NCI-H510A (cell line): Measurements from ENCODE around the gene FOXK1.

Experiments used
- DNase-seq: peaks from one replicate; lab custom pipeline; 2025; lab: John Stamatoyannopoulos, UW

The FOXK1 gene

DNA sequence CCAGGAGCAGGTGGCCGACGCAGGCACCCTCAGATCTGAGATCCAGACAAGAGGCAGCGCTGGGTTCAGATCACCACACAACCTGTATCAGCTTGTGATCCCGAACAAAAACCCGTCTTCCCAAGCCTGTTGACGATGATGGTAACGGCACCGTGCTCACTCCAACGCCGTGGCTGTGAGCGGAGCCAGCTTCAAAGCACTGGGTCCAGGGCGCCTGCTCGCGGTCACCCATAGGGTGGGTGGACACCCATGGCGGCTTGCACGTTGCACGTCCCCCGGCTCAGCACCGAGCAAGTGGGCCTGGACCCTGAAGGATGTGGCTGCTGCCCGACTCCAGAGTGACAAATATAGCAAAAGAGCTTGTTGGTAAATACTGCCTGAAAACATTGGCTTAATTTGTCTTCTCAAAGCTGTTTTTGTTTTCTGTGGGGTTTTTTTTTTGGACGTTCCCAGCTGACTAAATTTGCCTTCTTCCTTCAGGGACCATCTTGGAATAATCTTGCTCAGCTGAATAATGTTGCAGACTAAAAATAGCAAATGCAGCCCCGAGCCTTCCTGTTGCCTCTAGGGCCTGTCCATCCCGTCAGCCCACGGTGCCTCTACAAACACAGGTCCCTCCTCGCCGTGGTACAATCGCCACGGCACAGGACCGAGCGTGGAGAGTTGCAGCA lies 41.0 kb downstream of the FOXK1 start:
- DNase-seq = no peak

DNA sequence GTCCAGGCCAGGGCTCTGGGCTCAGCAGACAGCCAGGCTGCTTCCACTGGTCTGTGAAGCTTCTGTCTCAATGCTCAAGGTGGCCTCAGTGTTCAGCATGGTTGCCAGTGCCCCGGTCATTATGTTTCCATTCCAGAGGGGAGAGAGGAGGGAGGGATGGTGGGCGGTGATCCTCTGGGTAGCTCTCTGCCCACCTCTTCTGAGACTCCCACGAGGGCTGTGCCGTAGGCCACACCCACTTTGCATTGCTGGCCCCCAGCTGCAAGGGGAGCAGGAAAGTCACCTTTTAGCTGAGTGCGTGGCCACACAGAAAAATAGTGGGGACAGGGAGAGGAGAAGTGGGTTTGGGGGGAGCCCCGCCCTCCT lies 42.5 kb downstream of the FOXK1 start:
- DNase-seq = no peak

DNA sequence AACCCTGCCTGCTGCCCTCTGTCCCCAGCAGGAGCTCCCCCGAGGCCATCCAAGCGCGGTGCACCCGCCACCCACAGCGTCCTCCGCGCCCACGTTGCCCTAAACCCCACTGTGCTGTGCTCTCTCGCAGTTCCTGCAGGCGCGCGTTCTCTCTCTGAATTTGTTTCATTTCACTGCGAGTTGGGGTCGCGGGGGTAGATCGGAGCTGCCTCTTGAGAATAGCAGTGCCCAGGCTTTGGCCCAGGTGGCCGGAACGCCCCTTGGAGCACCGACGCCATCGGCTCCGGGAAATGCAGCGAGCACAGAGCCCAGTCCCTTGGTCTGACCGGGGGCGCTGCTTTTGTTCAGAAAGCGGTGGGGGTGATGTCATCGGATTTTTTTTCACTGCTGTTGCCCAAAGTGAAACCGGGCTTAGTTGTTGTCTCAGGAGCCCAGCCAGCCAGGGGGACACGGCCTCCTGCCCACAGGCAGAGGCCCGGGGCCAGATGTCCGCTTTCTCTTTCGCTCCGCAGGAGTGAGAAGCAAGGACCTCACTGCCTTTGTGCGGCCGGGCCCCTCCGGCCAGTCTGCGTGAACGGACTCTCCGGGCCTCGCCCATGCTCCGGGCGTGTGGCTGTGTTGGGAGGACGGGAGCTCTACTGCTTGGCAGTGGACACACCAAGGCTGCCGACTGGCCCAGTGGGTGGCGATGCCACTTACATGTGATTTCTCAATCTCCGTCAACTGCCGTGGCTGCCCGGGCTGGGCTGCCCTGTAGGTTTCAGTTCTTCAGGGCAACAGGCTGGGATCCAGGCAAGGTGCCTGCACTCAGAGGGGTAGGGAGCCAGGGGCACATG lies 43.1 kb downstream of the FOXK1 start:
- DNase-seq = no peak

DNA sequence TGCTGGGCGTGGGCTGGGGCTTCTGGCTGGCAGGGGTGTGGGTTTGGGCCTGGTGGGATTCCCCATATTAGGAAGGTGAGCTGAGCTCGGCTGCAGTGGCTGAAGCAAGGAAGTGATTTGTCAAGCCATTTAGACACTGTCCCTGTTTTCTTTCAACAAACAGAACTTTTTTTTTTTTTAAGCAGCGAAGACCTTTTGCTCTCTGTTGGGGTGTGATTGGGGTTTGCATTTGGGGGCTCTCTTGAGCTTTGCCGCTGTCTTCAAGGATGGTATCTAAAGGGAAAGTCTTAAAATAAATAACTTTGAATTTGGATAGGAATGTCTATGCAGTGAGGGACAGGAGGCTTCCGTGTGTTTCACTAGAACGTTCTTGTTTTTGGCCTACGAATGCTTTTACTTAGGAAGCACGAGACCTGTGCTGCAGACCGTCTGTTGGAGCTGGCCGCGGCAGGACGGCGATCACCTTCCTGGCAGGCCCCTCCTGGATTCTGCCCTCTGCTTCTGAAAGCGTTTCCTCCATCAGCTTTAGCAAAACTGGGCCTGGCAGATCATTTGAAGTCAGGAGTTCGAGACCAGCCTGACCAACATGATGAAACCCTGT lies 43.9 kb downstream of the FOXK1 start:
- DNase-seq = no peak

DNA sequence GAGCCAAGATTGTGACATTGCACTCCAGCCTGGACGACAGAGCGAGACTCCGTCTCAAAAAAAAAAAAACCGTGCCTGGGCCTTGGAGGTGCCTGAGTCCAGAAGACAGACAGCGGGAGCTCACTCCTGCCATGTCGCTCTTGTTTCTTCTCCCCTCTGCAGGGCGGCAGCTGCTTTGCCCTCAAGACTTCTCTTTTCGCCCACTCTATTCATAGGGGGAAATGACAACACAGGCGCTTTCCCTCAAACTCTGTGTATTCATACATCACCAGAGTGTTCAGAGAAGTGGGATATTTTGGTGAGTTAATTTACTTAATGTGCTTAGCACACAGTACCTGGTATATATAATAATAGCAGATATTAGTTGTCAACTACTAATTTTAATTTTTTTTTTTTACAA lies 44.5 kb downstream of the FOXK1 start:
- DNase-seq = no peak

DNA sequence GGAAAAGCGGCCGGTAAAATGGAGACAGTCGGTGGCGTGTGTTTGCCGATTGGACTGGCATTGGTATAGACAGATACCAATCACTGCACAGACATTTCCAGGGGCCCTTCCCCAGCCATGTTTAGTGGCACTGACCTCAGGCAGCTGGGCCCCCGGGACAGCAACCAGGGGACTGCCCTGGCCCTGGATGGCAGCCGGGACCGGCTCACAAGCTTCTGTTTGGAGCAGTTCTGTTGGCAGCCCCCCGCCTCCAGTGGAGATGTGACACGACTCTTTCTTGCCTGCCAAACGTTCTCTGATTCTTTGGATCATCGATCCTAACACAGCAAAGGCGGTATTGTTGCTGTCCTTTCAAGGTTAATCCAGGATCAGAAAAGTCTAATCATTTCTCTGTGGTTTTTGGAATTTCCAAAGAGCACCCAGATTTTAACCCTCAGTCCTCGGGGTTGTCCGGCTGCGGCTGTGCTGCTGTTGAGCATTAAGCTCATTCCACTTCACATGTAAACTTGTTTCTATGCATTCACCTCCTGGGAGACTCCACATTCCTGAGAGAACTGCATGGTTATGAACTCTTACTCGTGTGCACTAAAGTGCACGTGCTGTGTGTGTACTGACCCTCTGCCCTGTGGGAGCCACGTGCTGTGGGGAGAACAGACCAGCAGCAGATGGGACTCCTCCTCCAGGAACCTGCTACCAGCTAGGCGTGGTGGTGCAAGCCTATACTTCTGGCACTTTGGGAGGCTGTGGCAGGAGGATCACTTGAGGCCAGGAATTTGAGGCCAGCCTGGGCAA lies 46.0 kb downstream of the FOXK1 start:
- no peak for DNase-seq

DNA sequence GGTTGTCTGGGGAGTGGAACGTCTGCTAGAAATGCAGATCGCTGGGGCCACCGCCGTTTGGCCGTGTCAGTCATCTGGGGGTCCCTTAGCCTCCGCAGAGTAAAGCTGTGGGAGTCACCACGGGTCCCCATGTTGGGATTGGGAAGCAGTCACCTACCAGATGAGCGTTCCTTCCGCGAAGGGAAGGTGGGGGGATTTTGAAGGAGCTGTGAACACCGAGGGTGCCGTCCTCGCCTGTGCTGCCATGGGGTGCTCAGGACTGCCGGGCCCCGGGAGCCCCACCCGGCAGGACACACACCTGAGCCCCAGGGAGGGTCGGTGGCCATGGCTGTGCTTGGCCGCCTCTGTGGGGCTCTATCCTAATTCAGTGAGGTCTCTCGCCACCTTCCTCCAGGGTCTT lies 47.2 kb downstream of the FOXK1 start:
- no peak for DNase-seq

DNA sequence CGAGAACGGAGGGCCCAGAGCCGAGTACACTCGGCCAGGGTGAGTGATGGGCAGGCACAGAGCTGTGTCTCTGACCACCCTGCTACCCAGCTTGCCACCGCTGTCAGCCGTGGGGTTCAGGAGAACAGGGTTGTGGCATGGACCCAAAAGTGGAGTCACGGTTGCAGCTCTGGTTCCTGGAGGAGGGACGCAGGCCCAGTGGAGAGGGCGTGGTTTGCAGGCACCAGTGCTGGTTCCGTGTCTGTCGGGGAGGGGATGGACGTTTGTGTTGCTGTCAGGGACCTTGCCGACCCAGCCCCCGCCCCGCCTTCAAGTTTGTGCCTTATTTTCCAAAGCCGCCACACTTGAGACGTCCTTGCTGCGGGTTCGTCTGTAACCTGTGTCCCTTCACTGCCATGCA lies 48.2 kb downstream of the FOXK1 start:
- no peak for DNase-seq

DNA sequence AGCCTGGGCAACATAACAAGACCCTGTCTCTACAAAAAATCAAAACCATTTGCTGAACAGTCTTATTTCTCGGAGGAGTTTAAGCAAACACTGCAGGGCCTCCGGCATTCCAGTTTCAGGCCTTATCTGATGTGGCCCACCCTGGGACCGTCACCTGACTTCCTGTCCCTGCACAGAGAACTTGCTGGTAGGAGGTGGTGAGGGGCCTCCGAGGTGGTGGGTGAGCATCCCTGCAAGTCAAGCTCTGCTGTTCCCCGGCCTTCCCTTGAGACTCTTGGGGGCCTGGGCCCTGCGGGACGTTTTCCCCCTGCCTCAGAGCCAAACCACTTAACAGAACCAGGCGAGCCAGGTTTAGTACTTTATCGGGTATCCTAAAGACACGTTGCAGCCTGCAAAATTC lies 48.9 kb downstream of the FOXK1 start:
- DNase-seq = no peak

DNA sequence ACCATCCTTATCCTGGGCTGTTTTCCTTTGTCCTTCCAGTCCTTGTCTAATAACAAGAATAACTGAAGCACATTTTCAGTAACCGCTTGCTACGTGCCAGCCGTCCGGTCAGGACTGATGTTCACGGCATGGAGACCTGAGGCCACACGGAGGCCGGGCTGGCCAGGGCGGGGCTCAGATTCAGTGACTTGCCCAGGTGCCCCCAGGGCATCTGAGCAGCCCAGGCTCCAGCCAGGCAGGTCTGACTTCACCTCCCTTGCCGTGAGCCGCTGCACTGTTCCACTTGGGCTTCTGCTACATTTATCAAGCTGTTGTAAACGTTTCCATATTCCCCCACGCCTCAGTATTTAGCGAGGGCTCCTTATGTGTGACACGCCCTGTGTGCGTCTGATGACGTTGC lies 49.7 kb downstream of the FOXK1 start:
- DNase-seq = no peak

DNA sequence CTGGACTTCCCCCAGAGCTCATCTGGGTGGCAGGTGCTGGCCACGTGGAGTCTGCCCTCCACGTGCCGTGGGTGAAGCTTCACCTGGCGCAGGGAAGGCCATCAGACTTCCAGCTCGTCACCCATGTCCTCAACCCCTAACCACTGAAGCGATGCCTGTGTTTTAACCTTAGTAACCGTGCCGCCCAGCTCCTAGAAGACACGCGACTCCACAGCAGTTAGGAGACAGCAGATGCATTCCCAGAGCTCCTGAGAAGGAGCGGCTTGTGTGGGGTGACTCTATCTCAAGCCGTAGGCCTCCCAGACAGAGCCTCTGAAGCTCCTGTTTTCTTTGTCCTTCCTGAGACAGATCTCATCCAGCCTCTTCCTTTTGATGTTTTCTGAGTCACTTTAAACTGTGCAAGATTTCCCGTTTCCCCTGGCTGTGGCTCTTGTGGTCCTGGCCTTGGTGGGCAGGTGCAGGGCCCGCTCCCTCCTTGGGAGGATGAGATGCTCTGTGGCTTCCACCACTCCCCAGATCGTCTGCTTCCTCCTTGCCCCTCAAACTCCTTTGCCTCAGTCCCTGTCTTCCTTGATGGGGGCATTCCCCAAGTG lies 51.9 kb downstream of the FOXK1 start:
- no peak for DNase-seq

DNA sequence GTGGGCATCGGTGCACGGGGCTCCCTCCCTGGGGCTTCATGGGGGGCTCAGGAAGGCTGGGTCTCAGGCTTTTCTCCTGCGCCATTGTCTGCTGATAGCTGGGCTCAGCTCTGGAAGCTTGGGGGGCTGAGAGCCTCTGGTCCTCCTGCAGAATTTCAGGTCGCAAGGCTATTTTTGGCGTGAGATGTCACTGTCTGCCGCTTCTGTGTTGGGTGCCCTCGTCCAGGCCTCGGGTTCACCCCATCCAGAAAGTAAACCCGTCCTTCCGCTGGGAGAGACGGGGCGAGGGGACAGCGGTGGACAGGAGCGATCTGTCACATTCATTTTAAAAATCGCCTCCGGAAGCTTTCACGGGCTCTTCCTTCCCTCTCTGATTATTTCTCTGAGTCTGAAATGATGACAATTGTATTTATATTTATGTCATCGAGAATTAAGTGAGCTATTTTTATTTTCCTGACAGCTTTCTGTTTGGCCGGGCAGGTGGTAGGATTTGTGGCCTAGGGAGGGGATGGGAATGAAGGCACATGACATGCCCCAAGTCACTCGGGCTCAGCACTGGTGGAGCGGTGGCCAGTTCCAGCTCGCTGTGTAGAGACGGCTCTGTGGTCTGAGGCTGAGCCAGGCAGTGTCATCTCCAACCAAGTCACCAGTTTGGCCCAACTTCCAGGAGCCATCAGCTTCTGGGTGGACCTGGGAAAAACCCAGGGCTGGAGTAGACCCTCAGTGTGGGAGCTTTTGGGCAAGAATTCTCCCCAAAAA lies 52.7 kb downstream of the FOXK1 start:
- no peak for DNase-seq

DNA sequence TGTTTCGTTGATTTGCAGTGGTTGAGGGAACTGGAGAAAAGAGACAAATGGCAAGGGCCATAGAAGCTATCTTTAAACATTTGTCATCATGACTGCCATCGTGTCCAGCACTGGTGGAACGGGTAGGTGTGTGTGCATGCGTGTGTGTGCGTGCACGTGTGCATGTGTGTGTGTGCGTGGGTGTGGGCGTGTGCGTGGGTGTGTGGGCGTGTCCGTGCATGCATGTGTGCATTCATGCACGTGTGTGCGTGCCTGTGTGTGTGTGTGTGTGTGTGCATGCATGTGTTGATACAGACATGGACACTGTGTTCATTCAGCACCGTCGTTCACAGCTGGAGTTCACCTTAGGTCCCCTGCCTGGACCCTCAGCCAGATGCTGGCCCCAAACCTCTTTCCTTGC lies 55.2 kb downstream of the FOXK1 start:
- DNase-seq = no peak

DNA sequence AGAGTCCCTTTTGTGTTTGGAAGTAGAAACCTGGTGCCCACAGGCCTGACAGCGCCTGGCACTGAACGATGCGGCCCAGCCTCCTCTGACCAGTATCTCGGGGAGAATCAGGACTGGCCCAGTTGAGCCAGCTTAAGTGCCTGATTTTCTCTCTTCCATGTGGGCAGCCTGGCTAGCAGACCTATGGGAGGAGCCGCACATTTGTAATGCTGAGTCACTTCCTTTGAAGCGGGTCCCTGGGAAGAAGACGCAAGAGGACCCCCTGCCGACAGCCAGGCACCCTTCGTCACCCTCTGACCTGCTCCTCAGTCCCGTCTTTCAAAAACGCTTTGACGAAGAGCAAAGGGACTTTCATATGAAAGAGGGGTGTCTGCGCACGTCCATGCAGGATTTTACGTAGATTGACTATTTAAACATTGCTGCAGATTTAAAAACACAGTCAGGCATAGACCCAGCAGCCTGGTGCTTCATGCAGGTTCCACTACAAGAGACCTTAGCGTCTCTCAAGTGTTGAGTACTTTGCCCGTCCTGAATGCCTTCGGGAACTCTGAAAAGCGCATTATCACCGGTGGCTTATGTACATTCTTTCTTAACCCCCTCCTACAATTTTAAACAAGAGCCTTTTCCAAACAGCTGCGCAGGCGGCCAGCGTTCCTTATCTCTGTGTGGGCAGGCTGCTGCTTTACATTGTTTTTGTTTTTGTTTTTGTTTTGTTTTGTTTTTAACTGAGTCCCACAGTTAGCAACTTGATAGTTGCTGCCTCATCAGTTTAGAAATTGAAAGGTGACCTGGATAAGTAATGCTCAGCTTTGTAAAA lies 56.8 kb downstream of the FOXK1 start:
- DNase-seq = peak; percentile 50

DNA sequence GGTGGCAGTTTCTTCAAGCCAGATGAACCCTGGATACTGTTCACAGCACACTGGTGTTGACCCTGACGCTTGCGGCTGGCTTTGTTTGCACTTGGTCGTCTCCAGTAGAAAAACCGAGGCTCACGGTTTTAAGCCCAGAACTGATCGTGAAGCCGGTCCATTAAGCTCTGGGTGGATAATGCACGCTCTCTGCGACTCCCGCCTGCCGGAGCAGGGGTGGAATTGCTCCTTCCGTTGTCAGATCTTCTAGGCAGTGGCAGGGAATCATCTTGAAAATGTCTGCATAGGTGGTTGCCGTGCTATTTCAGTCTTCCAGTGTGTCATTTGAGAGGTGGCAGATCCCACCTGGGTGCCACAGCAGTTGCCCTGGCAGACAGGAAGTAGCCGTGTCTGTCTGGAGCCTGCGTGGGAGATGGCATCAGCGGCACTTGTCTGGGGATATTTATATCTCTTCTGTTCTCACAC lies 57.5 kb downstream of the FOXK1 start:
- peak; percentile 43 for DNase-seq

DNA sequence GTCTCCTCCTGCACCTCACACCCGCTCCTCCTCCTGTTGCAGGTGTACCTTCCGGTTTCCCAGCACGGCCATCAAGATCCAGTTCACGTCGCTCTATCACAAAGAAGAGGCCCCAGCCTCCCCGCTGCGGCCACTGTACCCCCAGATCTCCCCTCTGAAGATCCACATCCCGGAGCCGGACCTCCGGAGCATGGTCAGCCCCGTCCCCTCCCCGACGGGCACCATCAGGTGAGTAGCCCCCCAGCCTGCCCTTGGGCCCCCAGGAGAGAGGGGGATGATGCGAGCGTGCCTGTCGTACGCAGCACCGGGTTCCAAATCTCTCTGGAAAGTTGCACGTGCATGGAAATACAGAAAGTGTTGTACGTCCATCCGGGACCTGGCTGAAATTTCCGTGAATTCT lies 58.7 kb downstream of the FOXK1 start:
- DNase-seq = no peak

DNA sequence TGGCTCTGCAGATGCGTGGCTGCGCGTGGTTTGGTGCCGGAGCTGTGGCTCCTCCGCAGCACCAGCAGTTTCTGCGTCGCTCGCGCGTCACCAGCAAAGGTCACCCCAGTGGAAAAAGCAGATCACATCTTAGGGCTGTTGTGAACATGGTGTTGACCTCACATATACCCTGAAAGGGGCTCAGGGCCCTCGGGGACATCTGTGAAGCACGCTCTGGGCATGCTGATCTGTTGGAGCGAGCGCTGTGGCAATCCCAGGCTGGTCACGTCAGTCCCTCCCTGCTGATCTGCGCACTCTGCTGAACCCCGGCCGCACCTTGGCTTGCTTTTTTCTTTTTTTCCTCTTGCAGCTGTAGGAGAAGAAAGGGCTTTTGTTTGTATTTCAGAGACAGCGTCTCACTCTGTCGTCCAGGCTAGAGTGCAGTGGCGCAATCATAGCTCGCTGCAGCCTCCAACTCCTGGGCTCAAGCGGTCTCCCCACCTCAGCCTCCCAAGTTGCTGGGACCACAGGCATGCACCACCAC lies 60.0 kb downstream of the FOXK1 start:
- no peak for DNase-seq

DNA sequence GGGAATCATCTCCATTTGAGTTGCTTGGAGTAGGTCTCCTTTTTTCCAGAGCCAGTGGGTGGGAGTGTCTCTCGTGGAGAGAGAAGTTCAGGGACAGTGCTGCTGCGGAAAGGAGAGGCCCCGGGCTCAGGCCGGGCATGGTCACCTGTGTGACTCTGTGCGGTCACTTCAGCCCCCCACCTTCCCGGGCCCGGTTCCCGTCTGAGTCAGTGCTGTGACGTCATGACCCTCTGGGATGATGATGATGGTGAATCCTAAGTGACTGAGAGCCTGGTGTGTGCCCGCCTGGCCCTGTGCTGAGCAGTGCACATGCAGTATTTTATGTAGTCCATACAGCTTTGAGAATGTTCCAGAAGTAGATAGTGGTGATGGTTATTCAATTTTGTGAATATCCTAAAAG lies 60.8 kb downstream of the FOXK1 start:
- DNase-seq = no peak

DNA sequence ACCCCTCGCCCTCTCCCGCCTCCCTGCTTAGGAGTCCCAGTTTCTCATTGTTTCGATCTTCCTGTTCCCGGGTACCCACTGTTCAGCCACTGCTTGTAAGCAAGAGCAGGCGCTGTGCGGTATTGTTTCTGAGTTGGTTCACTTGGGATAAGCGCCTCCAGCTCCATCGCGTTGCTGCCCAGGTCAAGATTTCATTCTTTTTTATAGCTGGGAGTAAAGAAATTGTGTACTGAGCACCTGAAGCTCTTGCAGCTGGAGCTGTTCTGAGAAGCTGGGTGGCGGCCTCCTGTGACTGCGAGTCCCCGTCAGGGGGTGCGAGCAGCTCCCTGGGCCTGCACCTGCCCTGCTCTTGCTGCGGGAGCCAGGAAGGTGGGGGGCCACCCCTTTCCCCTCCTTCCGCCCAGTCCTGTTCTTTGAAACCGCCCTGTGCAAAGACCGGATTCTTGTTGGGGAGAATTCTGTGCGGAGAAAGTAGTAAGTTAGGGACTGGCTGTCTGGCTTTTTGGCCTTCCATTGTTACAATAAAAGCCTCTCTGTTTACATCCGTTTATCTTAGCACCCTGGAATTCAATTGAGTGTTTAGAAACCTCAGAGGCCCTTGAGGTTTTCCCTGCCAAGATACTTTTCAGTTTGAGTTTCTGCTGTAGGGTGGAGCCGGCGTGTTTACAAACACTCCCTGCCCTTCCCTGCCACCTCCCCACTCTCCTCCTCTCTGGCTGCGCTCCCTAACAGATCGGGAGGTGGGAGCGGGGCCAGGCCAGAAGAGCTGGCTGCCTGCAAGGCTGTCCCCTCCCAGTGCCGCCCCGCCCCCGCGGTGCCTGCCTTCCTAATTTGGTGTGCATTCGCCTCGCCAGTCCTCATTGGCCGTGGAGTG lies 62.5 kb downstream of the FOXK1 start:
- DNase-seq = peak; percentile 95
